Measurements from ENCODE around the gene KAT6B. TPM values are rescaled to one million over a fixed set of nuclear protein-coding genes. Genes with fewer than 3 reads are reported as not detected.

KAT6B gene
- total RNA-seq, 6 experiments from 2014 or later, result 17.8 to 27.5 (median 23.6) TPM

- H3K27ac Mint-ChIP-seq, result peak overlapping the region; percentile 78
- no peak for DNase-seq
- peaks cover 3% of the 10 kb centered on the region; the same call in 1 of the 2 replicates for H3K27me3 Mint-ChIP-seq (ENCODE audit: insufficient read depth)
- H3K4me3 Mint-ChIP-seq, result peak overlapping the region; percentile 69
- no peaks in the 10 kb centered on the region for H3K9me3 Mint-ChIP-seq
- peaks cover 10% of the 10 kb centered on the region for H3K36me3 Mint-ChIP-seq (ENCODE audit: low read depth)
- peaks cover 80% of the 10 kb centered on the region for H3K4me1 Mint-ChIP-seq (ENCODE audit: low read depth)
- TF ChIP-seq CTCF (IDR thresholded peaks at IDR 0.05), result no peak
These were observed 98.9 kb downstream of the KAT6B start for GRCh38 chr10:74925291-74925690.

GRCh38 chr10:74925708-74926107 lies 99.3 kb downstream of the KAT6B start:
- Mint-ChIP-seq H3K27me3 (ENCODE audit: insufficient read depth) (peaks cover 3% of the 10 kb centered on the region; the same call in 1 of the 2 replicates), H3K4me3 (peak overlapping the region; percentile 69; the same call in 1 of the 2 replicates), H3K4me1 (ENCODE audit: low read depth) (peaks cover 81% of the 10 kb centered on the region), H3K27ac (peak overlapping the region; percentile 78), H3K36me3 (ENCODE audit: low read depth) (peaks cover 6% of the 10 kb centered on the region; the same call in 1 of the 2 replicates), H3K9me3 (no peaks in the 10 kb centered on the region)
- DNase-seq, result no peak
- TF ChIP-seq CTCF (IDR thresholded peaks at IDR 0.05), result no peak

GRCh38 chr10:74926791-74927585 lies 100.6 kb downstream of the KAT6B start:
- Mint-ChIP-seq H3K27ac (peak overlapping the region; percentile 94), H3K4me1 (ENCODE audit: low read depth) (peaks cover 82% of the 10 kb centered on the region), H3K9me3 (no peaks in the 10 kb centered on the region), H3K4me3 (no peak overlapping the region), H3K27me3 (ENCODE audit: insufficient read depth) (peaks cover 3% of the 10 kb centered on the region; the same call in 1 of the 2 replicates), H3K36me3 (ENCODE audit: low read depth) (0 out of 2 replicates have a peak, but pooled peaks cover 8% of the 10 kb centered on the region)
- DNase-seq, result no peak
- no peak for TF ChIP-seq CTCF (IDR thresholded peaks at IDR 0.05)

GRCh38 chr10:74927701-74928100 lies 101.3 kb downstream of the KAT6B start:
- H3K27ac Mint-ChIP-seq, result peak overlapping the region; percentile 94
- H3K4me1 Mint-ChIP-seq (ENCODE audit: low read depth), result peaks cover 82% of the 10 kb centered on the region
- peaks cover 12% of the 10 kb centered on the region; the same call in 1 of the 2 replicates for H3K36me3 Mint-ChIP-seq (ENCODE audit: low read depth)
- H3K4me3 Mint-ChIP-seq, result peak overlapping the region; percentile 84
- H3K9me3 Mint-ChIP-seq, result no peaks in the 10 kb centered on the region
- peaks cover 5% of the 10 kb centered on the region; the same call in 1 of the 2 replicates for H3K27me3 Mint-ChIP-seq (ENCODE audit: insufficient read depth)
- DNase-seq, result no peak
- TF ChIP-seq CTCF (IDR thresholded peaks at IDR 0.05), result no peak

GRCh38 chr10:74928742-74929191 lies 102.4 kb downstream of the KAT6B start:
- Mint-ChIP-seq H3K4me1 (ENCODE audit: low read depth) (peaks cover 82% of the 10 kb centered on the region), H3K9me3 (no peaks in the 10 kb centered on the region), H3K36me3 (ENCODE audit: low read depth) (peaks cover 12% of the 10 kb centered on the region), H3K27me3 (ENCODE audit: insufficient read depth) (peaks cover 5% of the 10 kb centered on the region; the same call in 1 of the 2 replicates), H3K4me3 (peak overlapping the region; percentile 84), H3K27ac (peak overlapping the region; percentile 94)
- no peak for TF ChIP-seq CTCF (IDR thresholded peaks at IDR 0.05)
- no peak for DNase-seq
